ENCODE data around the gene SLC10A3.

The SLC10A3 gene, protein sequence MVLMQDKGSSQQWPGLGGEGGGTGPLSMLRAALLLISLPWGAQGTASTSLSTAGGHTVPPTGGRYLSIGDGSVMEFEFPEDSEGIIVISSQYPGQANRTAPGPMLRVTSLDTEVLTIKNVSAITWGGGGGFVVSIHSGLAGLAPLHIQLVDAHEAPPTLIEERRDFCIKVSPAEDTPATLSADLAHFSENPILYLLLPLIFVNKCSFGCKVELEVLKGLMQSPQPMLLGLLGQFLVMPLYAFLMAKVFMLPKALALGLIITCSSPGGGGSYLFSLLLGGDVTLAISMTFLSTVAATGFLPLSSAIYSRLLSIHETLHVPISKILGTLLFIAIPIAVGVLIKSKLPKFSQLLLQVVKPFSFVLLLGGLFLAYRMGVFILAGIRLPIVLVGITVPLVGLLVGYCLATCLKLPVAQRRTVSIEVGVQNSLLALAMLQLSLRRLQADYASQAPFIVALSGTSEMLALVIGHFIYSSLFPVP

DNA sequence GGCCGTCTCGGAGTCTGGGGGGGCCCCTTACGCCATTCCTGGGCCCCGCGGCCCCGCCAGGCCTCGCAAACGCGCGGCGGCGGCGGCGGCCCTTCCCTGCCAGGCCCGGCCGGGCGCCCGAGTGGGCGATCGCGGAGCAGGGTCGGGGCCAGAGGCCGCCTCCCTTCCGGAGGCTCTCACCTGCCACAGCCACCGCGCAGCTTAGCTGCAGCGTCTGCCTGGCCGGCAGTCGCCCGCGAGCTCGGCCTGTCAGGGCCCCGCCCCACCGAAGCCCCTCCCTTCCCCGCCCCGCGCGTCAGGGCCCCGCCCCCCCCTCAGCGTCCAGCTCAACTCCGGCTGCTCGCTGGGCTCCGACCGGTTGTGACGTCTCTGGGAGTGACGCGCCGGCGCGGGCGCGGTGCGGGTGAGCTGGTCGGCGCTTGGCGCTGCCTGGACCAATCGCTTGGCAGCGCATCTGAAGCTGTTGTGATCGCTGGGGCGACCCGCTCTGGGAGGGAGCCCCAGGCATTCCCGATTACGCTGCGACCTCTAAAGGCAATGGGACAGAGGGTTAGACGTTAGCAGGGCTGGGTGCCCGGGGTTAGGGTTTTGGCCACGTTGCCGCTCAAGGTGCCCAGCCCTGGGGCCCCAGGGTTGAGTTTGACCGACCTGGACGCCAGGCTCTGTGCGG, at the start of gene SLC10A3:
Gene SLC10A3, minus strand, starts transcription at position 216 of the 670 bp plus-strand sequence. CDS start 1,689 bp downstream, outside the sequence.
- DNase-seq: peak; percentile 72 to 76

DNA sequence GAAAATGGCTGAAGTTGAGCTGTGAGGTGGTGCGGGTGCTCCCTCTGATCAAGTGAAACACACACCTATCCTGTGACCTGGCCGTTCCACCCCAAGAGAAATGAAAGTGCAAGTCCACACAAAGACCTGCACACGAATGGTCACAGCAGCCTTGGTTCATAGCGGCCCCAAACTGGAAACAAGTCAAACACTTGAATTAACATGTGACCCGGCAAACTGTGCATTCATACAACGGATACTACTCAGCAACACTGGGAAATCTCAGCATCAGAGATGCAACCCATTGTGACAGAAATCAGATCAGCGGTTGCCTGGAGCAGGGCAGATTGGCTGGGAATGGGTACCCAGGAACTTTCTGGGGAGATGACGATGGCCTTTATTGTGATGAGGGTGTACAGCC, 48.6 kb upstream of the SLC10A3 start:
- no peak for DNase-seq

DNA sequence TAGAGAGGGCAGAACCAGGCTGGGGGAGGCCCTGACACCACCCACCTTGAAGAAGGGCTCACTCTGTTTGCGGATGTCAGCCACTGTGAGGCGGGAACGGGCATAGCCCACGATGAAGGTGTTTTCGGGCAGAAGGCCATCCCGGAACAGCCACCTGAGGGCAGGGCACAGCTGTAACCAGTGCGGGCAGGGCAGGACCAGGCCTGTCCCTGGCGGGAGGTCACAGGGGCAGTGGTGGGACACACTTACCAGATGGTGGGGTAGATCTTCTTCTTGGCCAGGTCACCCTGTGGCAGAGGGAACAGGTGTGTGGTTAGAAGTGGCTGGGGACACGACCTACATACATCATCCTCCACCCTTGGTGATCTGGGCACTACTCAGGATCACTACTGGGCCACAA, 45.5 kb upstream of the SLC10A3 start:
- DNase-seq: no peak

DNA sequence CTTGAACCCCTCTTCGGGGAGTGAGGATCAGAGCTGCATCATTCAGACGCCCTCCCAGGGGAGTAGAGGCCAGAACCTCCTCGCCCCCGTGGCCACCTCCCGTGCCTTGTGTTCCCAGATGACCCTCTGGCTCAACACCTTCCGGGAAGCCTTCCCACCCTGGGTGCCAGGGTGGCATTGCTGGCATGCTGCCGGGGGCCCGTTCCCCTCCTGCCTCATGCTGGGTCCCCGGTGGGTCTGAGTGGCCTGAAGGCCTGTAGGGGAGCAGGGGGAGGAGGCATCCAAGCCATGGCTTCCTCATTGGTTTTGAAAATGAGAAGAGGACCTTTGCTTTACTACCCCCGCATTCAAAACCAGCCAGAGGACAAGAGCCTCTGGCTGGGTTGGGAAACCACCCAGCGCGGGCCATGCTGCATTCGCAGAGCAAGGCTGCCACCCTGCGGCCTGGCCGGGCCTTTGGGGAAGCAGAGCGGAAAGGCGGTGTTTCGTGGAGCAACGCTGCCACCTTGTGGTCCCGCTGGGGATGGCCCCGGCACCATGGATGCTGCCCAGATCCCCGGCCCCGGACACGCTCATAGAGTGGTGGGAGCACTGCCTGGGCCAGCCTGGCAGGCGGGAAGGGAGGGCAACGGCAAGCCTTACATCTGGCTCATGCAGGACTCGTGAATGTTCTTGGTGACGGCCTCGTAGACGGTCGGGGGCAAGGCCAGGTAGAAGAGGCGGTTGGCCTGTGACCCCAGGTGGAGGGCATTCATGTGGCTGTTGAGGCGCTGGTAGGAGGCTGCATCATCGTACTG, 44.3 kb upstream of the SLC10A3 start:
- DNase-seq: peak; percentile 49 to 61

DNA sequence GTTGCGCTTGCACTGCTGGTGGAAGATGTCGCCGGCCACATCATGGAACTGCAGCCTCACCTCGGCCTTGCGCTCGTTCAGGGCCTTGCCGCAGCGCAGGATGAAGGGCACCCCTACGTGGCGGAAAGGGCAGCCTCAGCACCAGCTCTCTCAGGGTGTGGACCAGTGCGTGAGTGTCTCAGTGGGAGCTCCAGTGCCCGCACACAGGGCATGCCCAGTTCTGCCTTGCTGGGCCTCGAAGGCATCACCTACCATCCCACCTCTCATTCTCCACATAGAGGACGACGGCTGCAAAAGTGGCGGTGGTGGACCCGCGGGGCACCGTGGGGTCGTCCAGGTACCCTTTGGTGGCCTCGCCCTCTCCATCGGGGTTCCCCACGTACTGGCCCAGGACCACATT, 42.3 kb upstream of the SLC10A3 start:
- no peak for DNase-seq

DNA sequence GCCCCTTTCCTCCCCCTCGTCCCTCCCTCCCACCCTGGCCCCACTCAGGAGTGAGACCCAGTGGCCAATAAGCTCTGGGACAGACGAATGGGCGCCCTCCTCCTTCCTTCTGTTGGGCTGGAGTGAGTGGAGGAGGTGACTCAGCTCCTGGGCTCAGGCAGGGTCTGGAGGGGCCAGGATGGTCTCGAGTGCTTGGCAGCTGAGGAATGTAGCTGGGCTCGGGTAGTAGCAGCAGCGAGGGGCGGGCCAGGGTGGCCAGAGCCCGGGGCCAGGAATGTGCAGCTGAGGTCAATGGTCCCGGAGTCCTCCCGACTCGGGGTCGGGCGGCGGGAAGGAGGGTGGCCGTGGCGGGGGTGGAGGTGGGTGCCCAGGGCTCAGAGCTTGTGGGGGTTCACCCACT, 41.2 kb upstream of the SLC10A3 start:
- DNase-seq: no peak

DNA sequence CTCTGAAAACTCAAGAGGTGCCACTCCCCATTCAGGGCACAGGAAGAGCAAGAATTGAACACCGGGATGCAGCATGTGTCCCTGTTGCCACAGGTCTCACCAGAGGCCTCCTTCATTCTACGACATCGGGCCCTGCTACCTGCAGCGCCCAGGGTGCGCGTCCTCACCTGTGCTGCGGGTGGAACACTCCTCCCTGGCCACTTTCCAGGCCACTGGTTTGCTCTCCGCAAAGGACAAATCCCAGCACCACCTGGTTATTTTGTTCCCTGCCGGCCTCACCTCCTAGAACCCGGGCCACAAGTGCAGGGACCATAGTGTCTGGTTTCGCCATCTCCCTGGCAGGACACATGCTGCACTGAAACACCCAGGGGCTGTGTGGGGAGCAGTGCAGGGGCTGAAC, 39.9 kb upstream of the SLC10A3 start:
- no peak for DNase-seq

DNA sequence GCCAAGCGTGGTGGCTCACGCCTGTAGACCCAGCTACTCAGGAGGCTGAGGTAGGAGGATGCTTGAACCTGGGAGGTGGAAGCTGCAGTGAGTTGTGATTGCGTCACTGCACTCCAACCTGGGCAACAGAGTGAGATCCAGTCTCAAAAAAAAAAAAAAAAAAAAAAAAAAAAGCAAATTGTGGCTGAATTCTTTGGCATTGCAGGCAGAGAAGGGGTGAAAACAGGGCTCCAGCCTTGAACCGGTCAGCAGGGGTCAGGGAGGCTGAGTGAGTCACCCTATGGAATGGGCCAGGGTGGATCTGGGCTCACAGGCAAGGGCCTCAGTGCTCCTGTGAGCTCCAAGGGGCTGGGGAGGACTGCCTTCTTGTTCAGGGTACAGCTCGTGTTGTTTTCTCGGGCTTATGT, 38.8 kb upstream of the SLC10A3 start:
- DNase-seq: no peak

DNA sequence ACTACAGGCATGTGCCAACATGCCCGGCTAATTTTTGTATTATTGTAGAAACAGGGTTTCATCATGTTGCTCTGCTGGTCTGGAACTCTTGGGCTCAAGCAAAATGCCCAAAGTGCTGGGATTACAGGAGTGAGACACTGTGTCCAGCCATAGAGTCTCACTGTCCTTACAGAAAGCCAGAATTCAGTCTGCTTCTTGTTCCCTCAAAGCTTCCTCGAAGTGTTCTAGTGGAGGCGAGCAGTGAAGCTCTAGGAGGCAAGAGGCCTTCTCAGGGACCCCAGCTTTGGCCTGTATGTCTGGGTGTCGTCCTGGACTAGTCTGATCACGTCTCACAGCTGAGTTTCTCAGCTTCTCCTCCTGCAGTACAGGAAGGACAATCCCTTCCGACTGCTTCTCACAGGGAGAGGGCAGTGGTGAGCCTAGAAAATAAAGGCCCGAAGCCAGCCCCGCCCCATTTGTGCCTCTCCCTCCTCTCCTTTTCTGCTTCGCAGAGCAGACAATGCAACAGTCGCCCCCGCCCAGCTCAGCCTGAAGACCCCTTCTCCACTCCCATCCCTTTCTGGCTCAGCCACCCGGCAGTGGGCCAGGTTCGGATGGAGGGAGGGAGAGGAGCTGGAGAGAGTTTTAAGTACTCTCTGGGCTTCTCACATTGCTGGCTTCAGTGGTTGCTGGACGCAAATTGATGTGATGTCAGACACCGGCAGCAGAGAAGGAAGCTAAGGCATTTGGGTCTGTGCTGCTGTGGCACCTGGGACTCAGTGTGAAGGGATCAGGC, 36.7 kb upstream of the SLC10A3 start:
- DNase-seq: peak; percentile 62 to 66

DNA sequence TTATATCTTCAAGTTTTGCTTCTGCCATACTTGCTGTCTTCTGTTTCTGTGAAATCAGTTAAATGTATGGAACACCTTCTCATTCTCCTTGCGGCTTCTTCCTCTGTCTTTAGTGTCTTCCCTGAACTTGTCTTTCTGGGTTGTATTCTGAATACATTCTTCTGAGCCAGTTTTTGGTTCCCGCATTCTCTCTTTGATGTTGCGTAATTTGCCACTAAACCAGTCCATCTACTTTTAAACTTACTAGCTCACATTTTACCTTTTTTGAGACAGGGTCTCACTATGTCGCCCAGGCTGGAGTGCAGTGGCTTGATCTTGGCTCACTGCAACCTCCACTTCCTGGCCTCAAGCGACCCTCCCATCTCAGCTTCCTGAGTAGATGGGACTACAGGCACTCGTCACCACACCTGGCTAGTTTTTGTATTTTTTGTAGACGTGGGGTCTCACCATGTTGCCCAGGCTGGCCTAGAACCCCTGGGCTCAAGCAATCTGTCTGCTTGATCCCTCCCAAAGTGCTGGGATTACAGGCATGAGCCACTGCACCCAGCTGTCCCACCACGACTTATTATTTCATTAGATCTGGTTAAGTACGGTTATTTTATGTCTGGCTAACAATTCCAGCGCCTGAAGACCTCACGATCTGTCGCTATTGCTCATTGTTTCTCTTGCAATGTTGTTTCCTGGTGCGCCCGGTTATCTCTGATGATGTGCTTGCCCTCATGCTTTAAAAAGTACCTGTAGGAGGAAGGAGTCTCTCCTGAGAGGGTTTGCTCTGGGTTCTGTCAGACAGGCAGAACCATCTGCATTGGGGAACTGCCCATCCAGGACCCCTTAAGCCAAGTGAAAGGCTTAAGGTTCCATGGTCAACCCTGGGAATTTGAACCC, 35.4 kb upstream of the SLC10A3 start:
- DNase-seq: no peak

DNA sequence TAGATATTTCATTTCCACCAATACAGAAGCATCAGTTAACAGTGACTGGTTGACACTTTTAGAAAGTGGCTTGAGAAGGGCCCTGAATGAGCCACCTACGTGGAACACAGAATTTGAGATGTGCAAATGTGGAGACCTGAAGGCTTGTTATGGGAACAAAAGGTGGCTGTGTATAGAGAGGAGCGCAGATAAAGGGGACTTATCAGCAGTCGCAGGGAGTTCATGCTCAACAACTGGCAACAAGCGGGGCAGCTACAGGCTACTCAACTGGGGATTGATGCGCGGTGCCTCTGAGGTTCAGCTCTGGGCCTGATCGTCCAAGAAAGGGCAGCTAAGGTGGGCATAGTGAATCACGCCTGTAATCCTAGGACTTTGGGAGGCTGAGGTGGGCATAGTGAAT, 29.0 kb upstream of the SLC10A3 start:
- no peak for DNase-seq

DNA sequence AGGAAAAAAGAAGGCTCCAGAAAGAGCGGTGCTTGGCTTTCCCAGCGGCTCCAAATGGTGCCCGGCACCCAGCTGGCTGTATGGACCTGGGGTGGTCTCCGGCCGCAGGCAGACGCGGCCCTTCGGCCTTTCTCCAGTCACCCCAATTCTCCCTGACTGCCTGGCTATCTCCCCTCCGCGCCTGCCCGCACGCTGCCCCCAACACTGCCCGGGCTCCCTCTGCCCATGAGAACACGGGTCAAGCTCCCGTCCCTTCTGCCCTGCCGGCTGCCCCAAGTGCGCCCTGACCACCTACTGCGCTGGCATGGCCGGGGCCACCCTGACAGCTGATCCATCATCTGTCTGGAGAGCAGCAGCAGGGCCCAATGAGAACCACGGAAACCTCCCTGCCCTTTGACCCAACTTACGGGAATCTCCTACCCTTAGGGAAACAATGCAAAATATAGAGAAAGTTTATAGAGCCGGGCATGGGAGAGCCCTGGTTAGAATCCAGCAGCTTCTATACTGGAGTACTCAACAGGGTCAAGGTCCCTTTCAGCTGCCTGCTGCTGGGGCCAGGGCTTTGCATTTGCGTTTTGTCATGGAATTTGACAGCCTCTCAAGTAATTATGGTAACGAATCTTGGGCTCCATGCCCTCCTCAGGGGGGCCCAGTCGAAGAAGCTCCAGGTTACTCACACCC, 26.8 kb upstream of the SLC10A3 start:
- DNase-seq: no peak

DNA sequence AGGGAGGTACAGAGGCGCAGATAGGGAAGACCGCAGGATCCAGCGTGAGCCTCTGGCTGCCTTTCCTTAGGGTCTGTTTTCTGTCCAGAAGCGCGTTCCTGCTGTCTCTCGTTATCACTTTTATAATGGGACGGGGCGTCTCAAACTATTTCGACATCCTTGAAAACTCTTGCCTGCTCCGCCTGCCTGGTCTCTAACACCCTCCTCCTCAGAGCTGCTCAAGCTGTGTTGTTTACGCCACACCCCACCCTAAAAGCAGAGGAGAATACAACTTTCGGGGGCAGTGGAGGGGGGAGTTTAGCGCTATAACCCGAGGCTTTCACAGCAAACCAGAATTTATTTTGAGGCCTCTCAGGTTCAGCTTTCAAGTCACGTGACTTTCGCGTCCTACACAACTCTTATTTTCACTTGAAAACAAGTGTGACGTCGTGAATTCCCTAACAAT, 26.2 kb upstream of the SLC10A3 start:
- no peak for DNase-seq

DNA sequence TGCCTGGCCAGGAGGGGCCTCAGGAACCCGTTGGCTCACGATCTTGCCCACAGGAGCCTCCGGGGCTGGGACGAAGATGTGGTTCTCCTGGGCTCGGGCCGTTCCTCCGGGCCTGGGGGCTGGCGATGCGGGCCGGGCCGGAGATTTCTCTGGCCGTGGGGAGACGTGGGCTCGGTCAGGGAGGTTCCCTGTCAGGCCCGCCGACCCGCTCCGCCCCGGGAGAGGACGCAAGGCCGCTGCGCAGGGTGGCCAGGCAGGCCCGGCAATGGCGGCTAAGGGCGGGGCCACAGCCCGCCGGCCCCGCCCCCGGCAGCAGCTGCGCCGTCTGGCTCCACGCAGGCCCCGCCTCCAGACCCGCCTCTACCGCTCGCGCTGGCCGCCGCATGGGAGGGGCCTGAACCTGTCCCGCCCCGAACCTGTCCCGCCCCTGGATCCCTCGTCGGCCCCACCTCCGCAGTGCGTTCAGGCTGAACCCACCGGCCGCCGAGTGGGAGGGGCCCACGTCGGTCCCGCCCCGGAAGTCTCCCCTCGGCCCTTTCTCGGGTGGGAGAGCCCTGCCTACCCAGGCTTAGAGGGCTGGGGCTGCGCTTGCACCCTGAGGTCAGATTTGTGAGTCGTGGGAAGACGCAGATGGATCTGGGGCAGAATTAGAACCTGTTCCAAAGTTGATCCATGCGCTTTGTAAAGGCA, 25.7 kb upstream of the SLC10A3 start, which contains the start of gene FAM3A:
Gene FAM3A, minus strand, starts transcription at position 267 of the 690 bp plus-strand sequence. CDS start 460 bp downstream, outside the sequence.
- DNase-seq: peak; percentile 57 to 68

DNA sequence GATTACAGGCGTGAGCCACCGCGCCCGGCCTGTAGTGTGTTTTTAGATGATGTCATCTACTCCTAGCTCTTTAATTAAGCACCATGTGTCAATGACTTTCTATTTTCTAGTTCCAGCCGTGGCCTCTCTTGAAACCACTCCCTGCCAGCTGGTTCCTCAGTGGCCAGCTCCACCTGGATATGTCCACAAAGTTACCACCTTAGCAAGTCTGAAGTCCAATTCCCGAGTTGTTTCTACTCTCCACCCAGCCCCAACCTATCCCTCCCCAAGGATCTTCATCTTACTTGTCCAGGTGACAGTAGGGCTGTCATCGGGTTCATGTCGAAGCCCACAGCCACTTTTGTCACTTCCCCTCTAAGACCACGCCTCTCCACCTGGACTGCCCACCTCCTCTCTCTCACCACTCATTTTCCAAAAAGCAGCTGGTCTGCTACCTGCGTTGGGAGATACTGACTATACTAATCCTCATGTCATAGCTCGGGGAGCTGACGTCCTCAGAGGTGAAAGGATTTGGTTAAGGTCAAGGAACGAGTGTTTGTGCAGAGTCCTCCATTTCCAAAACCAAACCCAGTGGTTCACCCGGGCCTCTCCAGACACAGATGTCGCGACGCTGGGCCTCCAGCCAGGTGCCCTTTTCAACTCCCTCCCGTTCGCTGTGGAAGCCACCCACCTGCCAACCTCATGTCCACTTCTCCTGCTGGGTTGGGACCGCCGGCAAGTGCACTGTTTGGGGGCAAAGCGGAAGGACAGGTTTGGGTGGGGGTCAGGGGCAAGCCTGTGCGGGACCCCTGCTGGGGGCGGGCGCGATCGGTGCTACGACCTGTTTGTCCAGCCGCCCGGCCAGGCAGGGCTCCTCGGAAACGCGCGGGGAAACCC, 24.9 kb upstream of the SLC10A3 start:
- no peak for DNase-seq

DNA sequence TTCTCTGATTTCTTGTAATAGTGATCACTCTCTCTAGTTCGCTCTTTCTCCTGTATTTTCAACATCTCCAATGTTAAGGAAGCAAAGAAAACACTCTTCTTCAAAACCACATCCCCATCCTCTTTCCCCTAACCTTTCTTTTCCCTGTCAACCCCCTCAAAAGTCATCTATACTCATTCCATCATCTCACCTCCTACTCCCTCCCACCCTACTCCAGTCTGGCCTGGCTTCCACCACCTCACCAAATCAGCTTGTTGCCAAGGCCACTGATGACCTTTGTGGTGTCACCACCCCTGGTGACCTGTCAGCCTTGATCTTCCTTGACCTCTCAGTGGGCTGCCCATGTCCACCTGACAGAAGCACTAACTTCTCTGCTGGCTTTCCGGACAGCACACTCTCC, 23.3 kb upstream of the SLC10A3 start:
- DNase-seq: no peak

DNA sequence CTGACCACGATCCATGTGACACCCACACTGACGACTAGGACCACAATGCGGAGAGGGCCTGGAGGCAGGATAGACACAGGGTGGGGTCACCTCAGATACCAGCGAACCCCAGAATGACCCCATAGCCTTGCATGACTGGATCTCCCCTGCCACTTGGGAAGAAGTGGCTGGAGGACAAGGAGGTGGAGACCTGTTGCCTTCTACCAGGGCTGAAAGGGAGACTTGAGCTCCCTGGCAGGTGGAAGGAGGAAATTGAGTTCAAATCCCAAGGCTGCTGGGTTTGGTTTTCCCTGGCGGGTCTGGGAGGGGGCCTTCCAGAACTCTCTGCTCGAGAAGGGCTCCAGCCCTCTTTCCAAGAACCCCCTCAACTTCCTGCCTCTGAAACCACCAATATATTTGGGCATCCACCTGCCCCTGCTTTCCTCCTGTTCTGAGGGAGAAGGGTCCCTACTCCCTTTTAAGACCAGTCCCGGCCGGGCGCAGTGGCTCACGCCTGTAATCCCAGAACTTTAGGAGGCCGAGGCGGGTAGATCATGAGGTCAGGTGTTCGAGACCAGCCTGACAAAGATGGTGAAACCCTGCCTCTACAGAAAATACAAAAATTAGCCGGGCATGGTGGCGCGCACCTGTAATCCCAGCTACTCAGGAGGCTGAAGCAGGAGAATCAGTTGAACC, 22.6 kb upstream of the SLC10A3 start:
- DNase-seq: no peak

DNA sequence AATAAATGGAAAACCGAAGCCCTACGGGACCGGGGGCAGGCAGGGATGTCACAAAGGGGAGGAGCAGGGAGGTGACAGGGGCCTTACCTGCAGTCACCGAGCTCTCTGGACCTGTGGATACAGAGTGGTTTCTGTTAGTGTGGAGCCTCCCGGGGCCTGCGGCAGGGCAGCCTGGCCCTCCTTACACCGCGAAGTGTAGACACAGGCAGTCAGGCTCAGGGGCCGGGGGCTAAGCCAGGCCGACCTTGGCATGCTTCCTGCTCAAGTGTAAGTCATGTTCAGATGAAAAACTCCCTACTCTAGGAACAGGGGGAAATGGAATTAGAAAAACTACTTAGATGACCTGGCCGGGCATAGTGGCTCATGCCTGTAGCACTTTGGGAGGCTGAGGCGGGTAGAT, 21.3 kb upstream of the SLC10A3 start:
- DNase-seq: no peak

Measured in Kasumi-1 (cell line).